NOMO-1 treated with DMSO at 0.1 percent for 48 hours (cell line): ENCODE data around the gene TAF11L9.
"Not testable (repeated sequence)": the region's sequence is repeated elsewhere in the genome, so short reads cannot be mapped to it uniquely, and the experiment has no call there.

Experiments
- DNase-seq: peaks from one replicate; lab custom pipeline; 2025; ENCODE audit not compliant: unreplicated experiment; lab: John Stamatoyannopoulos, UW

TAF11L9 gene

DNA sequence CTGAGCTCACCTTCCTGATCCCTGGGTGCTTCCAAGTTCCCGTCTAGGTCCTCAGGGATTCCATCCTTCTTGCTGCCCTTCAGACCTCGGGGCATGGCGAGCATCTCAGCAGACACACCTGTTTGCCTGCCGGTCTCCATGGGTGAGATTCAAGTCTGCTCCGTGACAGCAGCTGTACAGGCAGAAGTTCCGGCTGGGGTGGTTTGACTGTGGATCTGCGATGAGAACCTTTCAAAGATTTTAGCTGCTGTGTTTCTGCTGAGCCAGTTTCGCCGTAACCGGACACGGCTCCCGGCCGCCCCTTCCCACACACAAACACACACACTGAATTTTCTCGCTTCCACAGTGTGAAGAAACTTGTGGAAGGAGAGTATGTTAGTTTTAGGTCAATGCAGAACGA, at the start of gene TAF11L9:
TAF11L9 (minus strand) TSS at position 140 of the 400 bp plus-strand sequence.
- DNase-seq, result not testable (repeated sequence)

DNA sequence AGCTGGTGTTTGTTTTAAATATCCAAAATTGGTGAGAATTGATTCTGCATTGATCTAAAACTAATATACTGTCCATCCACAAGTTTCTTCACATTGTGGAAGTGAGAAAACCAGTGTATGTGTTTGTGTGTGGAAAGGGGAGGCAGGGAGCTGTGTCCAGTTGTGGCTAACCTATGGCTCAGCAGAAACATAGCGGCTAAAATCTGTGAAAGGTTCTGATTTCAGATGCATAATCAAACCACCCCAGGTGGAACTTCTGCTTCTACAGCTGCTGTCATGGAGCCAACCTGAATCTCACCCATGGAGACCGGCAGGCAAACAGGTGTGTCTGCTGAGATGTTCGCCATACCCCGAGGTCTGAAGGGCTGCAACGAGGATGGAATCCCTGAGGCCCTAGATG, 40.0 kb upstream of the TAF11L9 start, which contains the start of gene TAF11L14:
TAF11L14 (plus strand) TSS at position 301 of the 400 bp plus-strand sequence.
- DNase-seq, result no peak

GRCh38 chr5:17631788-17632187, 37.6 kb upstream of the TAF11L9 start, which contains the start of gene TAF11L13:
TAF11L13 (plus strand) TSS chr5:17632088.
- not testable (repeated sequence) for DNase-seq

DNA sequence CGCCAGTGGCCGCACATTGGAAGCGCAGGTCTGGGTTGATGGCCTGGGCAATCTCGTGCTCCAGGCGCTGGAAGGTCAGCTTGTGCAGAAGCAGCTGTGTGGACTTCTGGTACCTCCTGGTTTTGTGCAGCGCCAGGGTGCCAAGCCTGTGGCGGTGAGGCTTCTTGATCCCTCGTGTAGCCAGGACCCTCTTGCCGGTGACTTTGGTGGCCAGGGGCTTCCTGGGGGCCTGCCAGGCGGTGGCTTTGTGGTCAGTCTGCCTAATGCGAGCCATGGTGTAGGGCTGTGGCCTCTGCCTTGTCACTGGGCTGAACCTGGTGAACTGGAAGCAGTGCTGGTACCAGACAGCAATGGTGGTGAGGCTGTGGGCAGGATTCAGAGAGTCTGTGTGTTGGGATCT, 31.5 kb upstream of the TAF11L9 start:
- no peak for DNase-seq

DNA sequence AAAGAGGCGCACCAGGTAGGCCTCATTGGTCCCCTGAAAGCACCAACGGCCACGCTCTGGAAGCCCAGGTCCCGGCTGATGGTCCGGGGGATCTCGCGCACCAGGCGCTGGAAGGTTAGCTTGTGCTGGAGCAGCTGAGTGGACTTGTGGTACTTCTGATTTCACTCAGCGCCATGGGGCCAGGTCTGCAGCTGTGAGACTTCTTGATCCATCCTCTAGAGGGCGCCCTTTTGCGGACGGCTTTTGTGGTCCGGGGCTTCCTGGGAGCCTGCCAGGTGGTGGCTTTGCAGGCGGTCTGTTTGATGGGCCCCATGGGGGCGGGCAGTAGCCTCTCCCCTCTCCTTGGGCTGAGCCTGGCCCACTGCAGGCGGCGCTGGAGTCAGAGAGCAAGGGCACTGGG, 26.4 kb upstream of the TAF11L9 start:
- no peak for DNase-seq

DNA sequence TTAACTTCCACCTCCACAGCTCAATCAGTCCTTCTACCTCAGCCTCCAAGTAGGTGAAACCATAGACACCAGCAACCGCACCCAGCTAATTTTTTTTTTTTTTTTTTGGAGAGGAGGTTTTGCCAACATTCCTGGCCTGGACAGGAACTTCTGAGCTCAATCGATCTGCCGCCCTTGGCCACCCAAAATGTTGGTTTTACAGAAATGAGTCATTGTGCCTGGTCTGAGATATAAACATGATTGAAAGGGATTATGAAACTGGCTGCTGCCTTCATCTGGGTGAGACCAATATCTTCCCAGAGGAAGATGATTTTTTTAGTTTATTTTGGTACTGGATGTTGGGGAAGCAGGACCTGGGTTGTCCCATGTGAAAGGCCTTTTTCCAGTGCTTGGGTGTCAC, 25.2 kb upstream of the TAF11L9 start:
- DNase-seq, result no peak

DNA sequence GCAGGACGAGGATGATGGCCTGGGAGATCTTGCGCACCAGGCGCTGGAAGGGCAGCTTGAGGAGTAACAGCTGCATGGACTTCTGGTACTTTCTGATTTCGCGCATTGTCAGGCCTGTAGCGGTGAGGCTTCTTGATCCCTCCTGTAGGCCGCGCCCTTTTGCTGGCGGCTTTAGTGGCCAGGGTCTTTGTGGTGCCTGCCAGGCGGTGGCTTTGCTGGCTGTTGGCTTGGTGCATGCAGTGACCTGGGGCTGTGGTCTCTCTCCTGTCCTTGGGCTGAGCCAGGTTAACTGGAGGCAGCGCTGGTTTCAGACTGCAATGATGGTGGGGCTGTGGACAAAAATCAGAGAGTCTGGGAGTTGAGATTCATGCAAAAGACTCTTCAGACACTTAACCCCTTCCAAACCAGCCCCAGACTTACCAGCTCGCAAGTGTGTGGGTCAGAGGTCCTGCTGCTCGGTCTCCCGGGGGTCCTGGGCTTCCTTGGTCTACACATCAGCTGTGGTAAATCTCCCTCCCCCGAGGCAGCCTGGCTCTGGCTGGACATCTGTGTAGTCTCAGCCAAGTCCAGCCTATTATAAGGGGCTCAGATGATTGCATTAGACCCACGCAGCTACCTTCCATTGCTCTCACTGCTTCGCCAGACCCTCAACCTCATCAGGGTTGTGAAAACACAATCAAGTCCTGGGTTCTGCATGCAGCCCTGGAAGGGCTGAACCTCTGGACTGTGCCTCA, 20.8 kb upstream of the TAF11L9 start:
- DNase-seq, result no peak

DNA sequence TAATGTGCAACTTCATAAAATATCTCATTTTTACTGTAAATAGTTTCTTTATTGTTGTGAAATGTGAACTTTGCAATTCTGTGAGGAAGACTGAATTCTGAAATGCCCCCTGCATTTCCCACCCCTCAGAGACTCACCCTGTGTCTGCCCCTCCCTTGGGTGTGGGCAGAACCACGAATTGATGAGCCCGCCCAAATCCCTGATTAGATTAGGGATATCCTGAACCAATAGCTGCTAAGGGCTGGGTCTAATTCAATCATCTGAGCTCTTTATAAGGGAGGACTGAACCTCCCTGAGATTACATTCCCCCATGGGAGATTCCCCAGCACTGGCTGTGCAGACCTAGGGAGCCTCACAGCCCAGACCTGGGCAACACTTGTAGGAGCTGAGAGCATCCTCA, 15.9 kb upstream of the TAF11L9 start, which contains the start of gene TAF11L12:
TAF11L12 (plus strand) TSS at position 301 of the 400 bp plus-strand sequence.
- not testable (repeated sequence) for DNase-seq

DNA sequence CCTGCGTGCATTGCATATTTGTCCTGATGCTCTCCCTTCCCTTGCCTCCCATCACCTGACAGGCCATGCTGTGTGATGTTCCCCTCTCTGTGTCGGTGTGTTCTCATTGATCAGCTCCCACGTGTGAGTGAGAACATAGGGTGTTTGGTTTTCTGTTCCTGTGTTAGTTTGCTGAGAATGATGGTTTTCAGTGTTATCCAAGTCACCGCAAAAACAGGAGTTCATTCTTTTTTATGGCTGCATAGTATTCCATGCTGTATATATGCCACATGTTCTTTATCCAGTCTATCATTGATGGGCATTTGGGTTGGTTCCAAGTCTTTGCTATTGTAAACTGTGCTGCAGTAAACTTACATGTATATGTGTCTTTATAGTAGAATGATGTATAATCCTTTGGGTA, 13.3 kb upstream of the TAF11L9 start:
- not testable (repeated sequence) for DNase-seq

DNA sequence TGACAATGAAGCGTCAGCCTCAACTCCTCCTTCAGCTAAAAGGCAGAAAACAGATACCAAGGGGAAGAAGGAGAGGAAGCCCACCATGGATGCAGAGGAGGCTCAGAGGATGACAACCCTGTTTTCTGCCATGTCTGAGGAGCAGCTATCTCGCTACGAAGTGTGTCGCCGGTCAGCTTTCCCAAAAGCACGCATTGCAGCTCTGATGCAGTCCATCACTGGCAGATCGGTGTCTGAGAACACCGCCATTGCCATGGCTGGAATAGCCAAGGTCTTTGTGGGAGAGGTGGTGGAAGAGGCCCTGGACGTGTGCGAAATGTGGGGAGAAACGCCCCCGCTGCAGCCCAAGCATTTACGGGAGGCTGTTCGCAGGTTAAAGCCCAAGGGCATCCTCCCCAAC, 10.8 kb upstream of the TAF11L9 start:
- no peak for DNase-seq

DNA sequence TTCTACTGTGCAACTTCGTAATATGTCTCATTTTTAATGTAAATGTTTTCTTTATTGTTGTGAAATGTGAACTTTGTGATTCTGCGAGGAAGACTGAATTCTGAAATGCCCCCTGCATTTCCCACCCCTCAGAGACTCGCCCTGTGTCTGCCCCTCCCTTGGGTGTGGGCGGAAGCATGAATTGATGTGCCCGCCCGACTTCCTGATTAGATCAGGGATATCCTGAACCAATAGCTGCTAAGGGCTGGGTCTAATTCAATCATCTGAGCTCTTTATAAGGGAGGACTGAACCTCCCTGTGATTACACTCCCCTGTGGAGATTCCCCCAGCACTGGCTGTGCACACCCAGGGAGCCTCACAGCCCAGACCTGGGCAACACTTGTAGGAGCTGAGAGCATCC, 9.7 kb upstream of the TAF11L9 start, which contains the start of gene TAF11L11:
TAF11L11 (plus strand) TSS at position 304 of the 400 bp plus-strand sequence.
- DNase-seq, result not testable (repeated sequence)

DNA sequence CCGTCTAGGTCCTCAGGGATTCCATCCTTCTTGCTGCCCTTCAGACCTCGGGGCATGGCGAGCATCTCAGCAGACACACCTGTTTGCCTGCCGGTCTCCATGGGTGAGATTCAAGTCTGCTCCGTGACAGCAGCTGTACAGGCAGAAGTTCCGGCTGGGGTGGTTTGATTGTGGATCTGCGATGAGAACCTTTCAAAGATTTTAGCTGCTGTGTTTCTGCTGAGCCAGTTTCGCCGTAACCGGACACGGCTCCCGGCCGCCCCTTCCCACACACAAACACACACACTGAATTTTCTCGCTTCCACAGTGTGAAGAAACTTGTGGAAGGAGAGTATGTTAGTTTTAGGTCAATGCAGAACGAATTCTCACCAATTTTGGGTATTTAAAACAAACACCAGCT, 3.5 kb upstream of the TAF11L9 start, which contains the start of gene TAF11L10:
TAF11L10 (minus strand) TSS at position 101 of the 400 bp plus-strand sequence.
- DNase-seq, result not testable (repeated sequence)

DNA sequence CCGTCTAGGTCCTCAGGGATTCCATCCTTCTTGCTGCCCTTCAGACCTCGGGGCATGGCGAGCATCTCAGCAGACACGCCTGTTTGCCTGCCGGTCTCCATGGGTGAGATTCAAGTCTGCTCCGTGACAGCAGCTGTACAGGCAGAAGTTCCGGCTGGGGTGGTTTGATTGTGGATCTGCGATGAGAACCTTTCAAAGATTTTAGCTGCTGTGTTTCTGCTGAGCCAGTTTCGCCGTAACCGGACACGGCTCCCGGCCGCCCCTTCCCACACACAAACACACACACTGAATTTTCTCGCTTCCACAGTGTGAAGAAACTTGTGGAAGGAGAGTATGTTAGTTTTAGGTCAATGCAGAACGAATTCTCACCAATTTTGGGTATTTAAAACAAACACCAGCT, 3.3 kb downstream of the TAF11L9 start, which contains the start of gene TAF11L8:
TAF11L8 (minus strand) TSS at position 101 of the 400 bp plus-strand sequence.
- DNase-seq, result not testable (repeated sequence)

GRCh38 chr5:17585658-17586057, 8.5 kb downstream of the TAF11L9 start, which contains the start of gene TAF11L7:
TAF11L7 (minus strand) TSS chr5:17585758.
- DNase-seq, result not testable (repeated sequence)
